ENCODE results near the gene IL1RAPL1.

The IL1RAPL1 gene

DNA sequence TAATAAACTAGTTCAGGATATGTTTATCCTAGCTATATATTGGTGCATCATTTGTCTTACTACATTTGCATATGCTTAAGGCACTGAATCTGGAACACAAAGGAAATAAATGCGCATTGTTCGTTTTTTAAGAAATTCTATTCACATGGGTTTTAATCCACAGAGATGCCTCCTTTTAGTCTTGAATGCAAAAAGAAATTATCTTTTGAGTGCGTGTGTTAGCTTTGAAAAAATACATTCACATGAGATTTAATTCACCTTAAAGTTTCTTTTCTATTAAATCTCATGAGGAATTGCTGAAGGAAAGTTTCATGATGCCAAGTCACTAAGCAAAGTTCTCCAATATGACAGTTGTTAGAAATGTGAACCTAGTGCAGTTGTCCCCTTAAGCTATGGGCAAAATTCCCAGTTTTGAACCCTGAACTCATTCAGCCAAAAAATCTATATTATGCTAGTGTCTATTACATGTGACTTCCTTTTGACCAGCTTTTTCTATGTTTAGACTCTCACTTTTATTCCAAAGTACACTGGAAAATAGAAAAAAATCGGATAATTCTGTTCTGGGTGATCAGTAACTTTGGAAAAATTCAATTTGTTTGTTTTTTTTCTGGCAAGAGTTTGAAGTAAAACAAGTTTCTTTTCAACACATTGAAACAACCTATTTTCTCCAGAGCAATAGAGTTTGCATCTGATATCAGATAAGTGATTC, 1201.9 kb downstream of the IL1RAPL1 start:
- no peak overlapping the region for H3K9ac ChIP-seq (ENCODE audit: low read depth in 1 of 2, low read length in 2 of 2)
- H3K27me3 ChIP-seq (ENCODE audit: control insufficient read depth in 1 of 2, insufficient read depth in 2 of 2, low read length in 2 of 2) = no peaks in the 10 kb centered on the region
- no peaks in the 10 kb centered on the region for H3K36me3 ChIP-seq (ENCODE audit: control insufficient read depth in 1 of 2, insufficient read depth in 2 of 2, low read length in 2 of 2)
- no peaks in the 10 kb centered on the region for H3K9me3 ChIP-seq (ENCODE audit: control insufficient read depth in 1 of 2, low read length in 2 of 2)
- no peak overlapping the region for H3K27ac ChIP-seq (ENCODE audit: low read depth, low read length)
- H3K4me1 ChIP-seq (ENCODE audit: control insufficient read depth in 1 of 2, insufficient read depth in 2 of 2, low read length in 2 of 2) = no peaks in the 10 kb centered on the region
- no peak overlapping the region for H3K4me3 ChIP-seq (ENCODE audit: low read depth in 1 of 2, low read length in 2 of 2)

DNA sequence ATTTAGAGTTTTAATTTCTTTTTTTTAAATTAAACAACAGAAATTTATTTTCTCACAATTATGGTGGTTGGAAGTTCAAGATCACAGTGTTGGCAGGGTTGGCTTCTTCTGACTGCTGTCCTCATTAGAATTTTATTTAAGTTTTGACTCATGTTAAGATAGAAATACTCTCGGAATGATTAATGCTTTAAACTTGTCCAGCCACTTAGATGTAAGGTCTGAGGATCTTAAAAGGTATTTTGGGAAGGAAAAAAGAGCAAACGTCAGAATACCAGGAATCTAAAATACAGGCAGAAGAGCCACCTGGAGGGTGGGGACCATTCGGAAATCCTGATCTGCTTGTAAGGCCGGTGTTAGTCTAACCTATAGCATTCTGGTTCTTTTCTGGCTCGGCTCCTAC, 1205.1 kb downstream of the IL1RAPL1 start:
- Histone ChIP-seq H3K27ac (ENCODE audit: low read depth, low read length) (no peak overlapping the region), H3K4me3 (ENCODE audit: low read depth in 1 of 2, low read length in 2 of 2) (no peak overlapping the region), H3K4me1 (ENCODE audit: control insufficient read depth in 1 of 2, insufficient read depth in 2 of 2, low read length in 2 of 2) (no peaks in the 10 kb centered on the region), H3K27me3 (ENCODE audit: control insufficient read depth in 1 of 2, insufficient read depth in 2 of 2, low read length in 2 of 2) (no peaks in the 10 kb centered on the region), H3K36me3 (ENCODE audit: control insufficient read depth in 1 of 2, insufficient read depth in 2 of 2, low read length in 2 of 2) (no peaks in the 10 kb centered on the region), H3K9ac (ENCODE audit: low read depth in 1 of 2, low read length in 2 of 2) (no peak overlapping the region), H3K9me3 (ENCODE audit: control insufficient read depth in 1 of 2, low read length in 2 of 2) (no peaks in the 10 kb centered on the region)

DNA sequence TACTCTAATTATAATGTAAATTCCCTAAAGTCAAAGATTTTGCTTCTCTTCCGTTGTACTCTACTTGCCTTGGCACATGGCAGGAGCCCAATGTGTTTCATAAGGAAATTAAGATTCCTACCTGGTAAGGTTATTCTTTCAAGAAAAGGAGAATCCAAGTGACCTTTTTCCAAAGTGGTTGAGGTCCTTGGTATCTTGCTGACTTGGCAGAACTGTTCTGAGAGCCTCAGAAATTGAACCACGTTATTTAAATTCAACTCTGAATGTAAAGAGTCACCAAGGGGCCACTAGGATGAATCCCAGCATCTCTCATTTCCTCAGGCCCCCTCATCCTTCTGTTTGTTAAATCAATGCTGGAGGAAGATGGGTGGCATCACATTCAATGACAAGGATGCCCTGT, 1209.9 kb downstream of the IL1RAPL1 start:
- Histone ChIP-seq H3K9ac (ENCODE audit: low read depth in 1 of 2, low read length in 2 of 2) (no peak overlapping the region), H3K27ac (ENCODE audit: low read depth, low read length) (no peak overlapping the region), H3K36me3 (ENCODE audit: control insufficient read depth in 1 of 2, insufficient read depth in 2 of 2, low read length in 2 of 2) (no peaks in the 10 kb centered on the region), H3K9me3 (ENCODE audit: control insufficient read depth in 1 of 2, low read length in 2 of 2) (no peaks in the 10 kb centered on the region), H3K4me3 (ENCODE audit: low read depth in 1 of 2, low read length in 2 of 2) (no peak overlapping the region), H3K4me1 (ENCODE audit: control insufficient read depth in 1 of 2, insufficient read depth in 2 of 2, low read length in 2 of 2) (no peaks in the 10 kb centered on the region), H3K27me3 (ENCODE audit: control insufficient read depth in 1 of 2, insufficient read depth in 2 of 2, low read length in 2 of 2) (no peaks in the 10 kb centered on the region)

DNA sequence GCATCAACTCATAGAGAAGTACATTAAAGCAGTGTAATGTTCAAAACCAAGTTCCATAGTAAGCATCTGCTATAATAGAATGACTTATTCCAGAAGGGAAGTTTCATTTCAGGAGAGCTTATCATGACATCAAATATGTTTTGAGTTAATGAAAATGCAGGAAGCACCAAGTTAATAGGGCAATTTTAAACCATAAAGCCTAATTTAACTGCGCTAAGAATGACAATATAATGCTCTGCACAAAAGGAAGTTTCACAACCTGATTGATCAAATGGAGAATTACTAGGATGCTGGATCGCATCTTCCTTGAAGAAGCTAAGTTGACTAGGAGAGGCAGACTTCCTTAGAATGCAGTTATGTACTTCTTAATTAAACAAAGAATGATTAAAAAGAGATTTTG, 1211.2 kb downstream of the IL1RAPL1 start:
- H3K4me3 ChIP-seq (ENCODE audit: low read depth in 1 of 2, low read length in 2 of 2) = no peak overlapping the region
- H3K27ac ChIP-seq (ENCODE audit: low read depth, low read length) = no peak overlapping the region
- H3K9ac ChIP-seq (ENCODE audit: low read depth in 1 of 2, low read length in 2 of 2) = no peak overlapping the region
- no peaks in the 10 kb centered on the region for H3K9me3 ChIP-seq (ENCODE audit: control insufficient read depth in 1 of 2, low read length in 2 of 2)
- H3K27me3 ChIP-seq (ENCODE audit: control insufficient read depth in 1 of 2, insufficient read depth in 2 of 2, low read length in 2 of 2) = no peaks in the 10 kb centered on the region
- H3K4me1 ChIP-seq (ENCODE audit: control insufficient read depth in 1 of 2, insufficient read depth in 2 of 2, low read length in 2 of 2) = no peaks in the 10 kb centered on the region
- no peaks in the 10 kb centered on the region for H3K36me3 ChIP-seq (ENCODE audit: control insufficient read depth in 1 of 2, insufficient read depth in 2 of 2, low read length in 2 of 2)

DNA sequence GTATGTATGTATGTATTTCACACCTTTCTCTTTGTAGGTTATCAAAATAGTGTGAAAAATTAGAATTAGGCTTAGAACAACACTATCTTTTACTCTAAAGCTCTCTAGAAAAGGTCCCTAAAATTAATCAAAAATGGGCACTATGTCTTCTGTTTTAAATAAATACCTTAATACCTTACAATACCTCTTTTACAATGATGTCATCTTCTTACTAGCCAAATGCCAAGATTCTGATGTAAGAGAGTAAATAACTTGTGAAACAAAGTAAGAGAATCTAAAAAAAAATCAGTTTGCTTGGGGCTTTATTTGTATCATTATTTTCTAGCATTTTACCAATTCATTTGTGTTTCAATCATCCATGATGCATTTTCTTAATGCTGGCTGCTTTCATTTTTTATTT, 1225.9 kb downstream of the IL1RAPL1 start:
- H3K36me3 ChIP-seq (ENCODE audit: control insufficient read depth in 1 of 2, insufficient read depth in 2 of 2, low read length in 2 of 2) = no peaks in the 10 kb centered on the region
- H3K9me3 ChIP-seq (ENCODE audit: control insufficient read depth in 1 of 2, low read length in 2 of 2) = no peaks in the 10 kb centered on the region
- no peaks in the 10 kb centered on the region for H3K27me3 ChIP-seq (ENCODE audit: control insufficient read depth in 1 of 2, insufficient read depth in 2 of 2, low read length in 2 of 2)
- no peak overlapping the region for H3K9ac ChIP-seq (ENCODE audit: low read depth in 1 of 2, low read length in 2 of 2)
- no peak overlapping the region for H3K27ac ChIP-seq (ENCODE audit: low read depth, low read length)
- no peak overlapping the region for H3K4me3 ChIP-seq (ENCODE audit: low read depth in 1 of 2, low read length in 2 of 2)
- H3K4me1 ChIP-seq (ENCODE audit: control insufficient read depth in 1 of 2, insufficient read depth in 2 of 2, low read length in 2 of 2) = no peaks in the 10 kb centered on the region

DNA sequence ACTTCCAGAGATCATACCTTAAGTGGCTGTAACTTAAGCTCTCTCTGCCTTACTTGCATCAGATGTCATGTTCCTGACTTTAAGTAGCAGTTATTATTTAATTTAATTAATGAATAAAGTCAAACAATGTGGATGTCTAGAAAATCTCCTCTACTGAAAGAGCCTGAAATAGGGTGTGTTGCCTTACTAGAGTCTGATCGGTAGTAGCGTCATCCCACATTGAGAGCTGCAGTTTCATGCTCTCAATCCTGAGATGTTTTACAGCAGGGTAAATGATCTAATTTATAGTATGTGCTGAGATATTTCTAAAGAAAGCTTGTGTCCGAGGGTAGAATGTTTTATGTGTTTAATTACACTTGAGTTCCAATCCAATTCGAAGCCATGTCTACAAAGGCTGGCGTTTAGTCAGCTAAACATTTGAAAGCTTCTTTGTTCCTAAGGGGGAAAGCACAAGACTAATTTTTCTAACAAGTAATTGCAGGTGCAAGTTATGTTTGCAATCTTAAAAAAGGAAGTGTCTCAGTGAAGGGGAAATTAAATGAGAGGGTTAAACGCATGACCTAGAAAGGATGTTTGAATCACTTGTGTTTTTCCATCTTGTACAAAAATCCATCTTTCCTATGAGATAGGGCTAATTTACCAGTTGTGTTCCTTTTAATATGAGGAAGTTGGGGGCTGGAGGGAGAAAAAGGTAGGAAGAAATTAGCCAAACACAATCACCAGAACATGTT, 1237.1 kb downstream of the IL1RAPL1 start:
- H3K4me3 ChIP-seq (ENCODE audit: low read depth in 1 of 2, low read length in 2 of 2) = no peak overlapping the region
- no peak overlapping the region for H3K27ac ChIP-seq (ENCODE audit: low read depth, low read length)
- no peaks in the 10 kb centered on the region for H3K36me3 ChIP-seq (ENCODE audit: control insufficient read depth in 1 of 2, insufficient read depth in 2 of 2, low read length in 2 of 2)
- no peaks in the 10 kb centered on the region for H3K27me3 ChIP-seq (ENCODE audit: control insufficient read depth in 1 of 2, insufficient read depth in 2 of 2, low read length in 2 of 2)
- H3K4me1 ChIP-seq (ENCODE audit: control insufficient read depth in 1 of 2, insufficient read depth in 2 of 2, low read length in 2 of 2) = no peaks in the 10 kb centered on the region
- no peaks in the 10 kb centered on the region for H3K9me3 ChIP-seq (ENCODE audit: control insufficient read depth in 1 of 2, low read length in 2 of 2)
- no peak overlapping the region for H3K9ac ChIP-seq (ENCODE audit: low read depth in 1 of 2, low read length in 2 of 2)

DNA sequence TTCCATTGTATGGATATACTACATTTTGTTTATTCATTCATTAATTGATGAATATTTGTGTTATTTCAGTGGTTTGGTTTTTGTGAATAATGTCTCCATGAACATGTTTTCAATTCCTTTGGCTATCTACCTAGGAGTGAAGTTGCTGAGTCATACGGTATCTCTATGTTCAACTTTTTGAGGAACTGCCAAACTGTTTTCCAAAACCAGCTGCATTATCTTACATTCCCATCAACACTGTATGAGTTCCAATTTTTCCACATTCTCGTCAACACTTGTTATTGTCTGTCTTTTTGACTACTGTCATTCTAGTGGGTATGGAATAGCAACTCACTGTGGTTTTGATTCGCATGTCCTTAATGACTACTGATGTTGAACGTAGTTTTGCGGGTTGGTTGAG, 1239.5 kb downstream of the IL1RAPL1 start:
- no peaks in the 10 kb centered on the region for H3K27me3 ChIP-seq (ENCODE audit: control insufficient read depth in 1 of 2, insufficient read depth in 2 of 2, low read length in 2 of 2)

DNA sequence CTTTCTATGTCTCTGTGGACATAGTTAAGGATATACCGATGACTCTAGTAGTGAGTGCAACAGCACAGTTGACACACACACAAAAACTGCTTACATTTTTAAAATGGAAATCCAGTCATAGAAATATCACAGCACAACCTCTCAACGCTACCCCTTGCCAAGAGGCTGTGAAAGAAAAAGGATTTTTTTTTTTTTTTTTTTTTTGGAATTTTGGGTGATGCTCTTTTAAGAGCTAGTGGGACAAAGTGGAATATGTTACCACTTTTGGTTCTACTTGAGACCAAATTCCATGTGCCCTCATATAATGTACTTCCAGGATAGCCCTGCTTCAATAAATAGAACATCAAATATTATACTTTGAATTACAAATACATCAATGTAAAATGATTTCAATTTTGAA, 1247.1 kb downstream of the IL1RAPL1 start:
- no peak overlapping the region for H3K4me3 ChIP-seq (ENCODE audit: low read depth in 1 of 2, low read length in 2 of 2)
- no peak overlapping the region for H3K9ac ChIP-seq (ENCODE audit: low read depth in 1 of 2, low read length in 2 of 2)
- H3K27me3 ChIP-seq (ENCODE audit: control insufficient read depth in 1 of 2, insufficient read depth in 2 of 2, low read length in 2 of 2) = no peaks in the 10 kb centered on the region
- H3K27ac ChIP-seq (ENCODE audit: low read depth, low read length) = no peak overlapping the region
- no peaks in the 10 kb centered on the region for H3K9me3 ChIP-seq (ENCODE audit: control insufficient read depth in 1 of 2, low read length in 2 of 2)
- no peaks in the 10 kb centered on the region for H3K36me3 ChIP-seq (ENCODE audit: control insufficient read depth in 1 of 2, insufficient read depth in 2 of 2, low read length in 2 of 2)
- no peaks in the 10 kb centered on the region for H3K4me1 ChIP-seq (ENCODE audit: control insufficient read depth in 1 of 2, insufficient read depth in 2 of 2, low read length in 2 of 2)

More for the DNA sequence above, 1239.5 kb downstream of the IL1RAPL1 start:
- H3K9ac ChIP-seq (ENCODE audit: low read depth in 1 of 2, low read length in 2 of 2) = no peak overlapping the region
- H3K4me1 ChIP-seq (ENCODE audit: control insufficient read depth in 1 of 2, insufficient read depth in 2 of 2, low read length in 2 of 2) = no peaks in the 10 kb centered on the region
- H3K27ac ChIP-seq (ENCODE audit: low read depth, low read length) = no peak overlapping the region
- H3K4me3 ChIP-seq (ENCODE audit: low read depth in 1 of 2, low read length in 2 of 2) = no peak overlapping the region
- no peaks in the 10 kb centered on the region for H3K9me3 ChIP-seq (ENCODE audit: control insufficient read depth in 1 of 2, low read length in 2 of 2)
- H3K36me3 ChIP-seq (ENCODE audit: control insufficient read depth in 1 of 2, insufficient read depth in 2 of 2, low read length in 2 of 2) = no peaks in the 10 kb centered on the region

DNA sequence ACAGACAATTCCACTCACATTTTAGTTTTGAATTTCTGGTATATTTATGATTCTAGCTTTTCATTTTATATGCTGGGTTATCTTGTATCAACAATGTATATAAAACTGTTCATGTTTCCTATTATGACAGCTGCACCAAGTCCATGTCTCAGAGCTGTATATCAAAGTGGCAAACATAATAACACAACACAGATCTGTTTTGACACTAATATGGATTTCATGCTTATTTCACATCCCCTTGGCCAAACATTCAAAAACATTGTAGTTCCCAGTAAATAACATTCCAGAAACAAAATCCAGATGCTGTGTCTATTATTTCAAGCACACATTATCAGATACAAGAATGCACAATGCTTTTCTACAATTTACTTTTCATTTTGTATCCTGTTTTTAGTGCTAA, 1247.5 kb downstream of the IL1RAPL1 start:
- Histone ChIP-seq H3K4me3 (ENCODE audit: low read depth in 1 of 2, low read length in 2 of 2) (no peak overlapping the region), H3K9ac (ENCODE audit: low read depth in 1 of 2, low read length in 2 of 2) (no peak overlapping the region), H3K9me3 (ENCODE audit: control insufficient read depth in 1 of 2, low read length in 2 of 2) (no peaks in the 10 kb centered on the region), H3K27me3 (ENCODE audit: control insufficient read depth in 1 of 2, insufficient read depth in 2 of 2, low read length in 2 of 2) (no peaks in the 10 kb centered on the region), H3K36me3 (ENCODE audit: control insufficient read depth in 1 of 2, insufficient read depth in 2 of 2, low read length in 2 of 2) (no peaks in the 10 kb centered on the region), H3K4me1 (ENCODE audit: control insufficient read depth in 1 of 2, insufficient read depth in 2 of 2, low read length in 2 of 2) (no peaks in the 10 kb centered on the region), H3K27ac (ENCODE audit: low read depth, low read length) (no peak overlapping the region)

DNA sequence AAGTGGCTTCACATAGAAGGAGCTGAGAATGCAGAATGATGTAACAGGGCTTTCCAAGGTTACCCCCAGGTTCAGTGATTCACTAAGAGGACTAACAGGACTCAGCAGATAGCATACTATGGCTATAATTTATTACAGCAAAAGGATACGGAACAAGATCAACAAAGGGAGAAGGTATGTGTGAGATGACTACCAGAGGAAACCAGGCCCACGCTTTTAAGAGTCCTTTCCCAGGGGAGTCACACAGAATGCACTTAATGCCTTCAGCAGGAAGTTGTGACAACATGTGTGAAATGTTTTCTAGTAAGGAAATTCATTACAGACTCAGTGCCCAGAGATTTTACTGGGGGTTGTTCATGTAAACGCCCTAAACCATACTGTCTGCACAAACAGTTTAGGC, 1254.5 kb downstream of the IL1RAPL1 start:
- H3K27ac ChIP-seq (ENCODE audit: low read depth, low read length) = no peak overlapping the region
- H3K9ac ChIP-seq (ENCODE audit: low read depth in 1 of 2, low read length in 2 of 2) = no peak overlapping the region
- no peaks in the 10 kb centered on the region for H3K9me3 ChIP-seq (ENCODE audit: control insufficient read depth in 1 of 2, low read length in 2 of 2)
- H3K27me3 ChIP-seq (ENCODE audit: control insufficient read depth in 1 of 2, insufficient read depth in 2 of 2, low read length in 2 of 2) = no peaks in the 10 kb centered on the region
- H3K4me3 ChIP-seq (ENCODE audit: low read depth in 1 of 2, low read length in 2 of 2) = no peak overlapping the region
- no peaks in the 10 kb centered on the region for H3K4me1 ChIP-seq (ENCODE audit: control insufficient read depth in 1 of 2, insufficient read depth in 2 of 2, low read length in 2 of 2)
- no peaks in the 10 kb centered on the region for H3K36me3 ChIP-seq (ENCODE audit: control insufficient read depth in 1 of 2, insufficient read depth in 2 of 2, low read length in 2 of 2)

Data from duodenal mucosa (tissue), 2 donors.